SU-DHL-6 (cell line): Measurements from ENCODE around the gene TTC32.

ENCODE experiments used
- EZH2phosphoT487 ChIP-seq: fragments of 200-600 bp; sonication (generic), shearing (Covaris generic); conservative IDR thresholded peaks from 2 replicates; pipeline ENCODE4 v1.6.1; 2018; ENCODE audit warnings: mild to moderate bottlenecking, antibody characterized with exemption, low read length, moderate library complexity, mixed read lengths
- TF ChIP-seq, protein P1 (sequence below): fragments of 200-600 bp; sonication (generic); IDR thresholded peaks from one replicate; pipeline ENCODE4 v1.5.1; 2017; ENCODE audit warnings: antibody characterized with exemption, mild to moderate bottlenecking, low read length, moderate library complexity; ENCODE audit not compliant: insufficient read depth, poor library complexity, severe bottlenecking

DNA sequence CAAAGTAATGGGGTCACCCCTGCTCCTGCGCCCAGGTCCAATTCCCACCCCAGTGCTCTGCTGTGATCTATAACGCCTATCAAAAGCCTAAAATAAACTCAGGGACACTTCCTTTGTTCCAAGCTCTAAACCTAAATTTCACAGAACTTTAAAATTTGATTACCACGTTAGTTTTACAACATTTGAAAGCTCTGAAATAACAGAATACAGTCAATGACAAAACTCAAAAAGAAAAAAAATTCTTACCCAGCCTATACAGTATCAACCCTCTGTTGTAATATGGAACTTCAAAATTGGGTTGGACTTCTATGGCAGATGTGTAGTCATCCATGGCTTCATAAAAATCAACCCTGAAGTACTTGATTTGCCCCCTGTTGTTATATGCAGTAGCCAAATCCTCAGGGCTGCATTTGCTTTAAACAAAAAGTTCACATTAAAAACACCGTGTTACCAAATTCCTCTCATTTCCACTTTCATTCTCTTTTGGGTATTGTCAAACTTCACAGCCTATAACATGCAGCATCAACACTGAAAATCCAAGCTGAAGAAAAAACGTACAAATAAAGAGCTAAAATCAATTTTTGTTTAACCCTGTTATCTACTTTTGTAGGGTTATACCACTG, 4.0 kb downstream of the TTC32 start:
- TF ChIP-seq, protein P1, sequence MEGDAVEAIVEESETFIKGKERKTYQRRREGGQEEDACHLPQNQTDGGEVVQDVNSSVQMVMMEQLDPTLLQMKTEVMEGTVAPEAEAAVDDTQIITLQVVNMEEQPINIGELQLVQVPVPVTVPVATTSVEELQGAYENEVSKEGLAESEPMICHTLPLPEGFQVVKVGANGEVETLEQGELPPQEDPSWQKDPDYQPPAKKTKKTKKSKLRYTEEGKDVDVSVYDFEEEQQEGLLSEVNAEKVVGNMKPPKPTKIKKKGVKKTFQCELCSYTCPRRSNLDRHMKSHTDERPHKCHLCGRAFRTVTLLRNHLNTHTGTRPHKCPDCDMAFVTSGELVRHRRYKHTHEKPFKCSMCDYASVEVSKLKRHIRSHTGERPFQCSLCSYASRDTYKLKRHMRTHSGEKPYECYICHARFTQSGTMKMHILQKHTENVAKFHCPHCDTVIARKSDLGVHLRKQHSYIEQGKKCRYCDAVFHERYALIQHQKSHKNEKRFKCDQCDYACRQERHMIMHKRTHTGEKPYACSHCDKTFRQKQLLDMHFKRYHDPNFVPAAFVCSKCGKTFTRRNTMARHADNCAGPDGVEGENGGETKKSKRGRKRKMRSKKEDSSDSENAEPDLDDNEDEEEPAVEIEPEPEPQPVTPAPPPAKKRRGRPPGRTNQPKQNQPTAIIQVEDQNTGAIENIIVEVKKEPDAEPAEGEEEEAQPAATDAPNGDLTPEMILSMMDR, result no peak
- no peak for TF ChIP-seq EZH2phosphoT487
